Activated naive CD4-positive, alpha-beta T cell treated with anti-CD3 and anti-CD28 coated beads, Interleukin-2, amount 10 ng/mL, durations not matched to agents 7 days and 5 days (primary cell): ENCODE data around the gene UHMK1.
"Not testable (repeated sequence)": the region's sequence is repeated elsewhere in the genome, so short reads cannot be mapped to it uniquely, and the experiment has no call there.

Experiments
- CTCF ChIA-PET: fragments of 350-600 bp; sonication (Branson Sonifier 250); formaldehyde crosslinking; loops from one replicate; lab custom pipeline; 2021; ENCODE audit warnings: antibody characterized with exemption; lab: Charles Lee
- DNase-seq: peaks from one replicate; pipeline ENCODE4 v3.0.0-alpha.2; 2020
- H3K27ac Mint-ChIP-seq: one replicate; pipeline ENCODE4 v1.8.0; 2021; ENCODE audit warnings: mild to moderate bottlenecking, moderate library complexity, mixed read lengths
- H3K27me3 Mint-ChIP-seq: one replicate; pipeline ENCODE4 v1.8.0; 2021; ENCODE audit warnings: mild to moderate bottlenecking, mixed read lengths
- H3K36me3 Mint-ChIP-seq: one replicate; pipeline ENCODE4 v1.8.0; 2021; ENCODE audit warnings: mixed read lengths
- H3K4me1 Mint-ChIP-seq: one replicate; pipeline ENCODE4 v1.8.0; 2021; ENCODE audit warnings: mixed read lengths
- H3K4me3 Mint-ChIP-seq: one replicate; pipeline ENCODE4 v1.8.0; 2021; ENCODE audit warnings: mild to moderate bottlenecking, moderate library complexity, mixed read lengths
- H3K9me3 Mint-ChIP-seq: one replicate; pipeline ENCODE4 v1.8.0; 2021; ENCODE audit warnings: mixed read lengths

Gene UHMK1

DNA sequence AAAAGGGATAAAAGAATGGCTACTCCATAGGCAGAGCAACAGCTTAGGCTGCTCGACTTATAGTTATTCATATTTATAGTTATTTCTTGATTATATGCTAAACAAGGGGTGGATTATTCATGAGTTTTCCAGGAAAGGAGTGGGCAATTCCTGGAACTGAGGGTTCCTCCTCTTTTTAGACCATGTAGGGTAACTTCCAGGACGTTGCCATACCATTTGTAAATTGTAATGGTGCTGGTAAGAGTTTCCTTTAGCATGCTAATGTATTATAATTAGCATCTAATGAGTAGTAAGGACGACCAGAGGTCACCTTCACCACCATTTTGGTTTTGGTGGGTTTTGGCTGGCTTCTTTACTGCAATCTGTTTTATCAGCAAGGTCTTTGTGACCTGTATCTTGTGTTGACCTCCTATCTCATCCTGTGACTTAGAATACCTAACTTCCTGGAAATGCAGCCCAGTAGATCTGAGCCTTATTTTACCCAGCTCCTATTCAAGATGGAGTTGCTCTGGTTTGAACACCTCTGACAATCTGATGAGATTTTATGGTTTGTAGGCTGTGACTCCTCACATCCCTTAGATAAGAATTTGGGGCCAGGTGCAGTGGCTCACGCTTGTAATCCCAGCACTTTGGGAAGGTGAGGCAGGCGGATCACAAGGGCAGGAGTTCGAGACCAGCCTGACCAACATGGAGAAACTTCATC, 1.9 kb upstream of the UHMK1 start:
- H3K36me3 Mint-ChIP-seq: peaks cover 16% of the 10 kb centered on the region
- H3K27me3 Mint-ChIP-seq, H3K9me3 Mint-ChIP-seq, DNase-seq, CTCF ChIA-PET: not testable (repeated sequence)
- peaks cover 31% of the 10 kb centered on the region for H3K4me1 Mint-ChIP-seq
- peak overlapping the region; percentile 62 for H3K27ac Mint-ChIP-seq
- peak overlapping the region; percentile 7 for H3K4me3 Mint-ChIP-seq

DNA sequence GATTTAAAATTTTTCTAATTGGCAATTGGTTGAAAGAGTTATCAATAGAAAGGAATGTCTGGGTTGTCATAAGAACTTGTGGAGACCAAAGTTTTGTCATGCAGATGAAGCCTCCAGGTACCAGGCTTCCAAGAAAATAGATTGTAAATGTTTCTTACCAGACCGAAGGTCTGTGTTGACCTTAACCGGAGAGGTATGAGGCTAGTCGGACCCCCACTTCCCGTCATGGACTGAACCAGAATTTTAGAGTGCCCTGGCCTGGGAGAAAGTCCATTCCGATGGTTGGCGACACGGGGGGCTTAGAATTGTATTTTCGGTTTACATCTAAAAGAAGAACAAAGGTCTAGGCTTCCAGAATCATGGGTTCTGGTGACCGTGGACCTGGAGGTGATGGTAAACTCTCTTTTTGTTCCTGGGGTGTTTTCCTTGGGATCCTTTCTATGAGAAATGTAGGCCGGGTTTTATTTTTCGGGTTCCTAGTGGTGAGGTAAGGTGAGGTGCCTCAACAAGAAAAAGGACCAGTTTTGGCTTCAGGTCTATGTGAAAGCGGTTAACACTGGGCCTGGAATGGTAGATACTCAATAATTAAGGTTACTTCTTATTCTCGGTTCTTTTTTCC, 405 bp upstream of the UHMK1 start:
- peak overlapping the region; percentile 95 for H3K27ac Mint-ChIP-seq
- H3K36me3 Mint-ChIP-seq: peaks cover 22% of the 10 kb centered on the region
- H3K9me3 Mint-ChIP-seq: no peaks in the 10 kb centered on the region
- peaks cover 4% of the 10 kb centered on the region for H3K27me3 Mint-ChIP-seq
- DNase-seq: no peak
- peak overlapping the region; percentile 93 for H3K4me3 Mint-ChIP-seq
- H3K4me1 Mint-ChIP-seq: peaks cover 38% of the 10 kb centered on the region
- CTCF ChIA-PET: no interaction called here

DNA sequence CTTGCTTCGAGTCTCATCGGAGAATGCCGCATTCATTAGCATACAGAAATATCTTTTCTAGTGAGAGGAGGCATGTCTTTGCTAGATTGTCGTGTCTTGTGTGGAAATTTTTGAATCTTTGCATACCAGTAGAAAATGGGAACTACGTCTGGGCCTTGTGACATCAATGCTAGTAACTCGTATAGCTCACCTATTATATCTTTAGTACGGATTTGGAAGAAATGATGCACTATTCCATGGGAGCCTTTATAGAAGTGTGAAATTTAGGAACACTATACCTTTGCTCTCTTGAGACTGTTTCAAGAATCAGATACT, 835 bp downstream of the UHMK1 start:
- Mint-ChIP-seq H3K4me3 (peak overlapping the region; percentile 93), H3K4me1 (peaks cover 42% of the 10 kb centered on the region), H3K27ac (peak overlapping the region; percentile 95), H3K36me3 (peaks cover 29% of the 10 kb centered on the region), H3K9me3 (no peaks in the 10 kb centered on the region), H3K27me3 (no peaks in the 10 kb centered on the region)
- no peak for DNase-seq
- CTCF ChIA-PET: no interaction called here

DNA sequence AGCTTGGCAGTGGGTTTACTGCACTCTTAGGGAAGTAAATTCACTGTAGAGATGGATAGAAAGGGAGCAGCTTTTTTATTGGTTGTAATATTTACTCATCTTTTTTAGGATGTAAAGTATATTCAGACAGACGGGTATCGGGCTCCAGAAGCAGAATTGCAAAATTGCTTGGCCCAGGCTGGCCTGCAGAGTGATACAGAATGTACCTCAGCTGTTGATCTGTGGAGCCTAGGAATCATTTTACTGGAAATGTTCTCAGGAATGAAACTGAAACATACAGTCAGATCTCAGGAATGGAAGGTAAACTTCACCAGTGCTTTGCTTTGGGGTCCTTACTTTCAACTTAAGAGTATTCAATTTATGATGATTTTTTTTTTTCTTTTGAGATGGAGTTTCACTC, 3.2 kb downstream of the UHMK1 start:
- no peak overlapping the region for H3K4me3 Mint-ChIP-seq
- no peak for DNase-seq
- H3K27ac Mint-ChIP-seq: no peak overlapping the region
- H3K36me3 Mint-ChIP-seq: peaks cover 34% of the 10 kb centered on the region
- CTCF ChIA-PET: no interaction called here
- no peaks in the 10 kb centered on the region for H3K9me3 Mint-ChIP-seq
- no peaks in the 10 kb centered on the region for H3K27me3 Mint-ChIP-seq
- peaks cover 42% of the 10 kb centered on the region for H3K4me1 Mint-ChIP-seq

DNA sequence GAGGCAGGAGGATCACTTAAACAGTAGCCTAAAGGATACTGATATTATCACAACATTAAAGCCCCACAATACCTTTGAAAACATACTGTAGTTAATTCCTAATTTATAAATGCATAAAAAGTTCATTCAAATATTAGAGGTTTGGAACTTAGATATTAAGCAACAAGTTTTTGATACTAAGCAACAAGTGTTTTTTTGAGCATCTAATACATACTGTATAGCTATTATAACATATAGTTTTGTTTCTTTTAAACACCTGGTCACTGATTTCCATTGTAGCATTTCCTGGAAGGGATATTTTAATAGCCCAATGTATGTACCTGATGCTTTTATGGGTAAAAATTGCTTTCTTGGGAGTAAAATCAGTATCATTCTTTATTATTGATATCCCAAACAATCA, 4.5 kb downstream of the UHMK1 start:
- peaks cover 38% of the 10 kb centered on the region for H3K4me1 Mint-ChIP-seq
- H3K36me3 Mint-ChIP-seq: peaks cover 43% of the 10 kb centered on the region
- CTCF ChIA-PET: no interaction called here
- no peaks in the 10 kb centered on the region for H3K27me3 Mint-ChIP-seq
- H3K27ac Mint-ChIP-seq: no peak overlapping the region
- no peaks in the 10 kb centered on the region for H3K9me3 Mint-ChIP-seq
- no peak for DNase-seq
- no peak overlapping the region for H3K4me3 Mint-ChIP-seq

DNA sequence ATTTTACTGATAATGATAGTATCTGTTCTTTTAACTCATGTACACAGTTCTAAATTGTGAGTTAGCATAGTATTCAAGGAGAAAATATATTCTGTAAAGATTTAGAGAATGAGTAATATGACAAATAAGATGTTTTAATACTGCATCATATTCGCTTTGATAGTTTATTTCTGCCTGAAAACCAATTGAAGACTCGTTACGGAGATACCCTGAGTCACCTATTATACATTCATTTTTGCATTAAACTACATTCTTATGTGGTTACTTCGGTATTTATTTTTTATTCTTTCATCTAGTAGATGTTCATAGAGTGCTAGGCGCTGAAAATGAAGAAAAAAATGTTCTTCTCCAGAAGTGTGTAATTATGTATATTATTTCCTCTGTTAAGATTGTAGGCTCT, 5.3 kb downstream of the UHMK1 start:
- Mint-ChIP-seq H3K4me3 (no peak overlapping the region), H3K36me3 (peaks cover 48% of the 10 kb centered on the region), H3K9me3 (no peaks in the 10 kb centered on the region), H3K27me3 (no peaks in the 10 kb centered on the region), H3K4me1 (peaks cover 33% of the 10 kb centered on the region), H3K27ac (no peak overlapping the region)
- no peak for DNase-seq
- CTCF ChIA-PET: no interaction called here

DNA sequence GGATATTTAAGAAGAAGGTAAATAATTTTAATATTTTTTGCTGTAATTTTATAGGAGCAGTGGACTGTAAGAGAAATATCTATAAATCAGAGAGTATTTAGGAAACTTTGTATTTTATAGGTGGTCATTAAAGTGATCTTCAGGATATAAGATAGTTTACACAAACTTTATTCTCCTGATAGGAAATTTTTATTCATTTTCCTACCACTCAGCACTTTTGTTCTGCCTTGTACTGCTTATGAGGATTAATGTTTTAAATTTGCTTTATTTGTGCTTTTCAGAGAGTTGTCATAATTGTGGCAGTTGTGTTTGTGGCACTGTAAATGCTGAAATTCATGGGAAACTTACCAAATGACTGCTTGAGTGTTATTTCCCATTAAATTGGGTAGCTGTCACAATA, 29.7 kb downstream of the UHMK1 start:
- Mint-ChIP-seq H3K27ac (no peak overlapping the region), H3K27me3 (no peaks in the 10 kb centered on the region), H3K4me1 (no peaks in the 10 kb centered on the region), H3K9me3 (no peaks in the 10 kb centered on the region), H3K36me3 (peaks cover 39% of the 10 kb centered on the region), H3K4me3 (no peak overlapping the region)
- CTCF ChIA-PET: interaction anchor here (0.7 kb wide), 1 partner anchor 80 kb away, joined by 3 read pairs; no protein-coding TSS in a partner anchor
- DNase-seq: no peak

DNA sequence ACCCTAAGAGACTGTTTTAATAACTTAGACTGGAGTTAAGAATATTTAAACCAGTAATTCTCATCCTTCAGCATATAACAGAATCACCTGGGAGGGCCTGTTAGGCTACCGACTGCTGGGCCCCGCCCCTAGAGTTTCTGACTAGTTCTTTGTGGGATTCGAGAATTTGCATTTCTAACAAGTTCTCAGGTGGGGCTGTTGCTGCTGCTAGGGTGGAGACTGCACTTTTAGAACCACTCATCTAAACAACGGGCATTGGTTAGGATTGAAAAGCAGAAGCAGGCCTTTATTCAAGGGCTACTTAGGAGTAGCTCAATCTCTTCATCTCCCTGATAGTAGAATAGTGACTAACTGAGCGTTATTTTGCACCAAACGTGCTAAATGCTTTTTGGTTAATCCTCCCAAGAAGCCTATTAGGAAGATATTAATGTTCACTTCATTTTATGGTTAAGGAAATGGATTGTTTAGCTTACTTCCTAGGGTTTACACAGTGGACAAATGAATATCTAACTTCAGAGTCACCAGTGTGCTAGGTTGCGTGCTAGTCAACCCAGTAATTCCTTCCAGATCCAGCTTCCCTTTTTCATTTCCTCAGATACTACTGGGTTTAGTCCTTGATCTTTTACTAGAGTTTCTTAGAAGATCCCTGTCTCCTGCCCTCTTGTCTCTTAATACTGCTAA, 32.8 kb downstream of the UHMK1 start:
- Mint-ChIP-seq H3K36me3 (peaks cover 17% of the 10 kb centered on the region), H3K9me3 (no peaks in the 10 kb centered on the region), H3K27ac (no peak overlapping the region), H3K27me3 (no peaks in the 10 kb centered on the region), H3K4me1 (no peaks in the 10 kb centered on the region), H3K4me3 (no peak overlapping the region)
- no peak for DNase-seq
- CTCF ChIA-PET: no interaction called here

DNA sequence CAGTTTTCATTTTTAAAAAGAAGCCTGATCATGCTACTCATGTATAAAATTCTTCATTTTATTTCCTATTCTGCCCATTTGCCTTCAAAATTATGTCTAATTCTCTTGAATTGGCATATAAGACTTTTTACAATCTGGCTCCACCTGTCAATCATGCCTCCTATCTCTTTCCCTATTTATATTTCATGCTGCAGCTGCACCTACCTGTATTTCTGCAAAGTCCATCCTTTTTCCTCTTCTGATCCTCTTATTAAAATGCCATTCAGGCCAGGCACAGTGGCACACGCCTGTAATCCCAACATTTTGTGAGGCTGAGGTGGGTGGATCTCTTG, 33.3 kb downstream of the UHMK1 start:
- no peaks in the 10 kb centered on the region for H3K27me3 Mint-ChIP-seq
- no peaks in the 10 kb centered on the region for H3K9me3 Mint-ChIP-seq
- peaks cover 16% of the 10 kb centered on the region for H3K36me3 Mint-ChIP-seq
- H3K4me1 Mint-ChIP-seq: no peaks in the 10 kb centered on the region
- H3K4me3 Mint-ChIP-seq: no peak overlapping the region
- DNase-seq: no peak
- no peak overlapping the region for H3K27ac Mint-ChIP-seq
- CTCF ChIA-PET: no interaction called here

DNA sequence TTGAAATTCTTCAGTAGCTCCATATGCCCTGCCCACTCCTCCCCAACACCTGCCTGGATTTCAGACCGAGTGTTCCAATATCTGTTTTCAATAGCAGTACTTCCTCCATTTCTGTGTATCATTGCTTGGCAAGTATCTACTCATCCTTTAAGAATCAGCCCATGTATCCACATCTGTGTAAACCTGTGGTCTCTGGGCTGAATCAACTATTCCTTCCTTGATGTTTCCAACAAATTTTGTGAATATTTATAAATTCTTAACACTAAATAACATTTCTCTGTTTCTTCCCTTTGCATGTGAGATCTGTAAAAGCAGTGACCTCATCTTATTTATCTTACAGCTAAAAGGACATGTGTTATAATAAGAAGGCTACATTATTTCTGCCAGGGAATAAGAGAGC, 37.9 kb downstream of the UHMK1 start:
- no peak for DNase-seq
- no peaks in the 10 kb centered on the region for H3K27me3 Mint-ChIP-seq
- CTCF ChIA-PET: no interaction called here
- no peaks in the 10 kb centered on the region for H3K9me3 Mint-ChIP-seq
- peaks cover 3% of the 10 kb centered on the region for H3K36me3 Mint-ChIP-seq
- no peak overlapping the region for H3K27ac Mint-ChIP-seq
- H3K4me1 Mint-ChIP-seq: peaks cover 6% of the 10 kb centered on the region
- H3K4me3 Mint-ChIP-seq: no peak overlapping the region

DNA sequence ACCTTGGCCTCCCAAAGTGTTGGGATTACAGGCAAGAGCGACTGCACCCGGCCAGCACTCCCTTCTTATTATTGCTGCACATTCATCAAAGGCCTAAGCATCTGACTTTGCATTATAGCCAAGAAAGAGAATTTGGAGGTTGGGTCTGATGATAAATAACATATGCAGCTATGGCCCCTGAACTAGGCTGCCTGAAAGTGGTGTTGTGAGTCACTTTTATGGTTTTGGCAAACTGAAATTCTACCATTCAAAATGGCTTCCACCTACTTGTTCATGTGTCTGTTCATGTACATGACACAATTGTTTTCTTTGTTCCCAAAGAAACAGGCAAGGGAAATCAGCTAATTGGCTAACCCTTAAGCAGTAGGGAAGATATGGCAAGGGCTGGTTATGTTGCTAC, 38.9 kb downstream of the UHMK1 start:
- Mint-ChIP-seq H3K36me3 (peaks cover 3% of the 10 kb centered on the region), H3K4me1 (peaks cover 6% of the 10 kb centered on the region), H3K4me3 (no peak overlapping the region), H3K27me3 (no peaks in the 10 kb centered on the region), H3K9me3 (no peaks in the 10 kb centered on the region), H3K27ac (no peak overlapping the region)
- CTCF ChIA-PET: no interaction called here
- DNase-seq: no peak

DNA sequence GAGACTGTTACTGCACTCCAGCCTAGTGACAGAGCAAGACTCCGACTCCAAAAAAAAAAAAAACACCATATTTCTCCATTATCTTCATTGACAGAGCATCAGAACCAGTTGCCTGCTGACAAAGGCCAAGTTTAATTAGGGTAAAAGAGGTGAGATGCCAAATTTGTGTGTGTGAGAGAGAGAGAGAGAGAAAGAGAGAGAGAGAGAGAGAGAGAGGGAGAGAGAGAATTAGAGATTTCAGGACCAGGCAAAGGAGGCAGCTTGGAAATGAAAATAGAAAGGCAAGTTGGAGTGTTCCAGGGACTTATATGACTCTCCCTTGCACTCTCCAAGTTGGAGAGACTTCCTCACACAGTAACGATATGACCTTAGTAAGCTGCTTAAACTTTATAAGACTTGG, 39.6 kb downstream of the UHMK1 start:
- no peaks in the 10 kb centered on the region for H3K36me3 Mint-ChIP-seq
- DNase-seq: no peak
- H3K4me3 Mint-ChIP-seq: no peak overlapping the region
- no peaks in the 10 kb centered on the region for H3K27me3 Mint-ChIP-seq
- H3K9me3 Mint-ChIP-seq: peaks cover 5% of the 10 kb centered on the region
- H3K27ac Mint-ChIP-seq: no peak overlapping the region
- peaks cover 6% of the 10 kb centered on the region for H3K4me1 Mint-ChIP-seq
- CTCF ChIA-PET: no interaction called here

DNA sequence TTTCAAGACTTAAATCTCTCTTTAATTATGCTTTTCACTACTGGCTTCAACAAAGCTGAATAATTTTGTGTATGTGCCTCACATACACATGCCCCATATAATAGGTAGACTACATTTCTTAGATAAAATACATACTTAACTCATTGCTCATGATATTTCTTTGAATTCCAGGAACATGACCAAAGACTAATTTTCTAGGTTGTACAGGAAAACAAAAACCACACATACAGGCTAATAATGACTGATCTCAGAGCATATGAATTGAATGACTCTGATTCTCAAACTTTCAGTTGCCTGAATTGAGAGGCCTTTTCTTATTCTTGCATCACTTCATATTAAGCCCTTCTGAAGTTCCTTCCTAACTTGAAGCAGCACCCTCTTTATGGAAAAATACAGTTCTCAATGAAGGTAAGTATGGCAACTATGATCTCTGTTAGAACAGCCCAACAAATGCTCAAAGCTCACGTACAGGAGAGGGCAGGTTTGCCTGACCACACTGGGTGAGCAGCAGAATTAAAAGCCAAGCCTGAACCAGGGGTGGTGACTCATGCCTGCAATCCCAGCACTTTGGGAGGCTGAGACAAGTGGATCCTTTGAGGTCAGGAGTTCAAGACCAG, 41.3 kb downstream of the UHMK1 start:
- Mint-ChIP-seq H3K27ac (no peak overlapping the region), H3K4me1 (peaks cover 6% of the 10 kb centered on the region), H3K9me3 (peaks cover 15% of the 10 kb centered on the region), H3K27me3 (no peaks in the 10 kb centered on the region), H3K36me3 (no peaks in the 10 kb centered on the region), H3K4me3 (no peak overlapping the region)
- CTCF ChIA-PET: interaction anchor here (0.7 kb wide), 1 partner anchor 74 kb away, joined by 3 read pairs; no protein-coding TSS in a partner anchor
- DNase-seq: no peak

DNA sequence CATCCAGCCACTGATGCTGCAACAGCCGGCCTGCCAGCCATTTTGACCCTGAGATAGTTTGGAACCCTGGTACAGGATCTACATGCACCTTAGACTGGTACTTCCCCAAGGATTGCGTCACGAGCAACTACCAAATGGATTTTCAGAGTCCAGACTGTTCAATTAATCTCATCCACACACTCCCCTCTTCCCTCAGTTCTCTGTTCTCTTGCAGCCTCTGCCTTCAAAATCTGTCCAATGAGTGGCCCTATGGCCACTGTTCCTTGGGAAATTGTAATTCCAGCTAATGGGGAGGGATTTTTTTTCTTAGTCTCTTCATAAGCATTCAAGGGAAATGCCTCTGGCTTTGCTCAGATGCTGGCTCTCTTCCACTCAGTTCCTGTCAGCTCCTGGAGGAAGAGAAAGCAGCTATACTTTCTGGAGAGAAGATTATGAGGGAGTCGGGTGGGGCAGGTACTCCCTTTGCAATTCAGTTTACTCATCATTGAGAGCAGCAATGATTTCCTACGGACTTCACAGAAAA, 44.1 kb downstream of the UHMK1 start:
- Mint-ChIP-seq H3K4me1 (peaks cover 6% of the 10 kb centered on the region), H3K27me3 (no peaks in the 10 kb centered on the region), H3K27ac (no peak overlapping the region), H3K9me3 (peaks cover 15% of the 10 kb centered on the region), H3K4me3 (no peak overlapping the region), H3K36me3 (peaks cover 1% of the 10 kb centered on the region)
- CTCF ChIA-PET: no interaction called here
- no peak for DNase-seq
